ENCODE data around the gene FAM163B.

Gene FAM163B

GRCh38 chr9:133650026-133650425 is 40.8 kb upstream of the FAM163B start:
- no peak overlapping the region for H3K4me3 ChIP-seq (ENCODE audit: low read length)
- H3F3A ChIP-seq (ENCODE audit: insufficient read depth, low read length) = no peaks in the 10 kb centered on the region
- no peaks in the 10 kb centered on the region for H3K9me2 ChIP-seq (replicated peaks; ENCODE audit: insufficient read depth, low read length)
- no peak for TF ChIP-seq EZH2phosphoT487 (IDR thresholded peaks at IDR 0.05; ENCODE audit: low read length)
- no peaks in the 10 kb centered on the region for H3K36me3 ChIP-seq (replicated peaks; ENCODE audit: insufficient read depth, low read length)
- H3K79me2 ChIP-seq (ENCODE audit: low read length) = no peaks in the 10 kb centered on the region
- H2AFZ ChIP-seq (ENCODE audit: low read length) = no peak overlapping the region
- H3K4me2 ChIP-seq (ENCODE audit: low read depth, low read length) = no peak overlapping the region
- no peak overlapping the region for H3K27ac ChIP-seq (ENCODE audit: low read length)
- H3K4me1 ChIP-seq (ENCODE audit: low read length) = no peaks in the 10 kb centered on the region
- H3K27me3 ChIP-seq (replicated peaks; ENCODE audit: insufficient read depth, low read length) = peaks cover 92% of the 10 kb centered on the region
- H4K20me1 ChIP-seq (ENCODE audit: insufficient read depth, low read length) = no peaks in the 10 kb centered on the region
- H3K9me3 ChIP-seq (replicated peaks; ENCODE audit: insufficient read depth, low read length) = no peaks in the 10 kb centered on the region
- no peak for DNase-seq
- no peak overlapping the region for H3K9ac ChIP-seq (ENCODE audit: low read length)

DNA sequence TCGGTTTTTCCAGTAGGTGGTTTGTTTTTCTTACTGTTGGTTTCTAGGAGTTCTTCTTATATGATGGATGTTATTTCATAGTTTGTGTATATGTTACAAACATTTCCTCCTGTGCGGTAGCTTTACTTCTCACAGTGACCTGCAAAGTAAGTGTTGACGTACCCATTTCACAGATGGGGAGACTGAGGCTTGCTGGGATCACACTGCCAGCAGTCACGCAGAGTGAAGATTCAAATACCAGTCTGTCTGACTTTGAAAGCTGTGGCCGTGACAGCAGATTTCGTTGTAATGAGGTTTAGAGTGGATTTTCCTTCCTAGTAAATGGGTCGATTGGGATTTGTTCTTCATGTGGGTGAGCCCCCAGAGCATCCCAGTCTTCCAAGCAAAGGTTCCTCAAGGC is 40.0 kb upstream of the FAM163B start:
- Histone ChIP-seq H3K9me3 (replicated peaks; ENCODE audit: insufficient read depth, low read length) (no peaks in the 10 kb centered on the region), H3K4me3 (ENCODE audit: low read length) (no peak overlapping the region), H3K27me3 (replicated peaks; ENCODE audit: insufficient read depth, low read length) (peaks cover 92% of the 10 kb centered on the region), H3K4me2 (ENCODE audit: low read depth, low read length) (no peak overlapping the region), H3K9me2 (replicated peaks; ENCODE audit: insufficient read depth, low read length) (no peaks in the 10 kb centered on the region), H3K36me3 (replicated peaks; ENCODE audit: insufficient read depth, low read length) (no peaks in the 10 kb centered on the region), H3K27ac (ENCODE audit: low read length) (no peak overlapping the region), H3F3A (ENCODE audit: insufficient read depth, low read length) (no peaks in the 10 kb centered on the region), H4K20me1 (ENCODE audit: insufficient read depth, low read length) (no peaks in the 10 kb centered on the region), H2AFZ (ENCODE audit: low read length) (no peak overlapping the region), H3K4me1 (ENCODE audit: low read length) (no peaks in the 10 kb centered on the region), H3K79me2 (ENCODE audit: low read length) (no peaks in the 10 kb centered on the region), H3K9ac (ENCODE audit: low read length) (no peak overlapping the region)
- TF ChIP-seq EZH2phosphoT487 (IDR thresholded peaks at IDR 0.05; ENCODE audit: low read length) = no peak
- TF ChIP-seq, protein P1, sequence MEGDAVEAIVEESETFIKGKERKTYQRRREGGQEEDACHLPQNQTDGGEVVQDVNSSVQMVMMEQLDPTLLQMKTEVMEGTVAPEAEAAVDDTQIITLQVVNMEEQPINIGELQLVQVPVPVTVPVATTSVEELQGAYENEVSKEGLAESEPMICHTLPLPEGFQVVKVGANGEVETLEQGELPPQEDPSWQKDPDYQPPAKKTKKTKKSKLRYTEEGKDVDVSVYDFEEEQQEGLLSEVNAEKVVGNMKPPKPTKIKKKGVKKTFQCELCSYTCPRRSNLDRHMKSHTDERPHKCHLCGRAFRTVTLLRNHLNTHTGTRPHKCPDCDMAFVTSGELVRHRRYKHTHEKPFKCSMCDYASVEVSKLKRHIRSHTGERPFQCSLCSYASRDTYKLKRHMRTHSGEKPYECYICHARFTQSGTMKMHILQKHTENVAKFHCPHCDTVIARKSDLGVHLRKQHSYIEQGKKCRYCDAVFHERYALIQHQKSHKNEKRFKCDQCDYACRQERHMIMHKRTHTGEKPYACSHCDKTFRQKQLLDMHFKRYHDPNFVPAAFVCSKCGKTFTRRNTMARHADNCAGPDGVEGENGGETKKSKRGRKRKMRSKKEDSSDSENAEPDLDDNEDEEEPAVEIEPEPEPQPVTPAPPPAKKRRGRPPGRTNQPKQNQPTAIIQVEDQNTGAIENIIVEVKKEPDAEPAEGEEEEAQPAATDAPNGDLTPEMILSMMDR (IDR thresholded peaks at IDR 0.05; ENCODE audit: low read length) = no peak
- TF ChIP-seq EZH2 (optimal IDR thresholded peaks at IDR 0.05; ENCODE audit: low read depth, low read length) = no peak
- DNase-seq = no peak

DNA sequence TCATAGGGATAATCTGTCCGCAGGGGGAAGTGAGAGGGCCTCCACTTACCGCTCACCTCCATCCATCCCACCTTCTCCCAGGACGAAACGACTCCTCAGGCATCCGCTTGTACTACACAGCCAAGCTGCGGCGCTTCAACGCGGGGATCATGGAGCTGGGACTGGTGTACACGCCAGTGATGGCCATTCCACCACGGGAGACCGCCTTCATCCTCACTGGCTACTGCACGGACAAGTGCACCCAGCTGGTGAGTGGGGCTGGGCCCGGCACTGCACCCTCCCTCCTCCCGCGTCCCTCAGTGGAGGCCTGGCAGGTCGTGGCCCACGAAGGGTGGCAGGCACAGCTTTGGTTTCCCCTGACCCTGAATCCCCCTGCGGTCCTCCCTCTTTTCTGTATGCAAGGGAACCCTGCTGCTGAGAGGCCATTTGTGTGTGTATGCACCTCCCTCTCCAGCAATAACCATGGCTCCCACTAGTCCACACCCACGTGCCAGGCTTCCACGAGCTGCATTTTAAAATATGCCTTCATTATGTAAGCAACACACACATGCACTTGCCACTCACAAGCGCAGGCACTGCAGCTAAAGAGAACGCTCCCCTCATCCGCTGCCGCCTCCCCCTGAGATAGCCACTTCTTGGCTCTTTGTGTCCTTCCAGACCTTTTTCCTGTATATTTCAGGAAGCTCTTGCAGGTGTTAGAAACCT is 38.7 kb upstream of the FAM163B start:
- Histone ChIP-seq H3K4me3 (ENCODE audit: low read length) (no peak overlapping the region), H3K4me1 (ENCODE audit: low read length) (no peaks in the 10 kb centered on the region)

GRCh38 chr9:133647148-133647547 is 38.0 kb upstream of the FAM163B start:
- no peaks in the 10 kb centered on the region for H3K9me2 ChIP-seq (replicated peaks; ENCODE audit: insufficient read depth, low read length)
- no peak overlapping the region for H2AFZ ChIP-seq (ENCODE audit: low read length)
- H3K9ac ChIP-seq (ENCODE audit: low read length) = no peak overlapping the region
- H3K36me3 ChIP-seq (replicated peaks; ENCODE audit: insufficient read depth, low read length) = no peaks in the 10 kb centered on the region
- H3K4me2 ChIP-seq (ENCODE audit: low read depth, low read length) = no peak overlapping the region
- no peak for DNase-seq
- H3K4me1 ChIP-seq (ENCODE audit: low read length) = no peaks in the 10 kb centered on the region
- no peaks in the 10 kb centered on the region for H3K79me2 ChIP-seq (ENCODE audit: low read length)
- H3K27me3 ChIP-seq (replicated peaks; ENCODE audit: insufficient read depth, low read length) = peaks cover 93% of the 10 kb centered on the region
- H3K4me3 ChIP-seq (ENCODE audit: low read length) = no peak overlapping the region
- H3K27ac ChIP-seq (ENCODE audit: low read length) = no peak overlapping the region
- no peaks in the 10 kb centered on the region for H3F3A ChIP-seq (ENCODE audit: insufficient read depth, low read length)
- H3K9me3 ChIP-seq (replicated peaks; ENCODE audit: insufficient read depth, low read length) = no peaks in the 10 kb centered on the region
- H4K20me1 ChIP-seq (ENCODE audit: insufficient read depth, low read length) = no peaks in the 10 kb centered on the region
- no peak for TF ChIP-seq EZH2 (optimal IDR thresholded peaks at IDR 0.05; ENCODE audit: low read depth, low read length)
- TF ChIP-seq EZH2phosphoT487 (IDR thresholded peaks at IDR 0.05; ENCODE audit: low read length) = no peak
- TF ChIP-seq, protein P1 (IDR thresholded peaks at IDR 0.05; ENCODE audit: low read length) = no peak

More for the DNA sequence above, 38.7 kb upstream of the FAM163B start:
- H3K9me2 ChIP-seq (replicated peaks; ENCODE audit: insufficient read depth, low read length) = no peaks in the 10 kb centered on the region
- no peaks in the 10 kb centered on the region for H3F3A ChIP-seq (ENCODE audit: insufficient read depth, low read length)
- DNase-seq = no peak
- no peaks in the 10 kb centered on the region for H3K9me3 ChIP-seq (replicated peaks; ENCODE audit: insufficient read depth, low read length)
- no peak overlapping the region for H3K27ac ChIP-seq (ENCODE audit: low read length)
- H2AFZ ChIP-seq (ENCODE audit: low read length) = no peak overlapping the region
- no peak overlapping the region for H3K4me2 ChIP-seq (ENCODE audit: low read depth, low read length)
- TF ChIP-seq, protein P1 (IDR thresholded peaks at IDR 0.05; ENCODE audit: low read length) = no peak
- TF ChIP-seq EZH2 (optimal IDR thresholded peaks at IDR 0.05; ENCODE audit: low read depth, low read length) = no peak
- H4K20me1 ChIP-seq (ENCODE audit: insufficient read depth, low read length) = no peaks in the 10 kb centered on the region
- H3K27me3 ChIP-seq (replicated peaks; ENCODE audit: insufficient read depth, low read length) = peaks cover 93% of the 10 kb centered on the region
- H3K9ac ChIP-seq (ENCODE audit: low read length) = no peak overlapping the region
- no peaks in the 10 kb centered on the region for H3K36me3 ChIP-seq (replicated peaks; ENCODE audit: insufficient read depth, low read length)
- no peaks in the 10 kb centered on the region for H3K79me2 ChIP-seq (ENCODE audit: low read length)

Measured in MM.1S (cell line).